ENCODE data around the gene ANO1. TPM values are rescaled to one million over a fixed set of nuclear protein-coding genes. Genes with fewer than 3 reads are reported as not detected.

ANO1 gene
- total RNA-seq, 1 experiment from 2014 or later: 17.8 TPM

DNA sequence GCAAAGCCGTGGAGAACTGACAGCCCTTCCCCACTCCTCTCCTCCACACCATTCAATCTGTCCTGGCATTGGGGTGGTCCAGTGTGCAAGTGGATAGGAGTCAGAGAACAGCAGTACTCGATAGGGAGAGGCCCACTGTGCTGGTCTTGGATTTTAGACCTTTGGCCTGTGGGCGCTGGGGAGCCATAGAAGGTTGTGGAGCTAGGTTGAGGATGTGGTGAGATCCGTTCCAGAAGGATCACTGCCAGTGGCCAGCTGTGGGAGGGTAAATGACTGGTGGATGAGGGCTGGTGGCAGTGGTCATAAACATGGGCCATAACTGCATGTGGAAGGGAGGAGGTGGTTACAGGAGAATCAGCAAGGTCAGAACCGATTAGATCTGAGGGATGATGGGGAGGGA is 28.6 kb downstream of the ANO1 start:
- CTCF ChIA-PET: no interaction called here
- Mint-ChIP-seq H3K4me3 (ENCODE audit: low read depth, unreplicated experiment) (no peak overlapping the region), H3K36me3 (ENCODE audit: insufficient read depth, unreplicated experiment) (no peaks in the 10 kb centered on the region), H3K27ac (ENCODE audit: unreplicated experiment) (no peak overlapping the region), H3K4me1 (ENCODE audit: low read depth, unreplicated experiment) (no peaks in the 10 kb centered on the region), H3K9me3 (ENCODE audit: low read depth, unreplicated experiment) (no peaks in the 10 kb centered on the region), H3K27me3 (ENCODE audit: unreplicated experiment) (no peaks in the 10 kb centered on the region)
- DNase-seq: no peak
- no TSS peak for BruUV-seq (replicated peaks)
- TF ChIP-seq, protein P1, sequence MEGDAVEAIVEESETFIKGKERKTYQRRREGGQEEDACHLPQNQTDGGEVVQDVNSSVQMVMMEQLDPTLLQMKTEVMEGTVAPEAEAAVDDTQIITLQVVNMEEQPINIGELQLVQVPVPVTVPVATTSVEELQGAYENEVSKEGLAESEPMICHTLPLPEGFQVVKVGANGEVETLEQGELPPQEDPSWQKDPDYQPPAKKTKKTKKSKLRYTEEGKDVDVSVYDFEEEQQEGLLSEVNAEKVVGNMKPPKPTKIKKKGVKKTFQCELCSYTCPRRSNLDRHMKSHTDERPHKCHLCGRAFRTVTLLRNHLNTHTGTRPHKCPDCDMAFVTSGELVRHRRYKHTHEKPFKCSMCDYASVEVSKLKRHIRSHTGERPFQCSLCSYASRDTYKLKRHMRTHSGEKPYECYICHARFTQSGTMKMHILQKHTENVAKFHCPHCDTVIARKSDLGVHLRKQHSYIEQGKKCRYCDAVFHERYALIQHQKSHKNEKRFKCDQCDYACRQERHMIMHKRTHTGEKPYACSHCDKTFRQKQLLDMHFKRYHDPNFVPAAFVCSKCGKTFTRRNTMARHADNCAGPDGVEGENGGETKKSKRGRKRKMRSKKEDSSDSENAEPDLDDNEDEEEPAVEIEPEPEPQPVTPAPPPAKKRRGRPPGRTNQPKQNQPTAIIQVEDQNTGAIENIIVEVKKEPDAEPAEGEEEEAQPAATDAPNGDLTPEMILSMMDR (IDR thresholded peaks at IDR 0.05; ENCODE audit: unreplicated experiment): no peak
- intact Hi-C loops (cut with micrococcal nuclease; ENCODE audit: unreplicated experiment): no loop called here

DNA sequence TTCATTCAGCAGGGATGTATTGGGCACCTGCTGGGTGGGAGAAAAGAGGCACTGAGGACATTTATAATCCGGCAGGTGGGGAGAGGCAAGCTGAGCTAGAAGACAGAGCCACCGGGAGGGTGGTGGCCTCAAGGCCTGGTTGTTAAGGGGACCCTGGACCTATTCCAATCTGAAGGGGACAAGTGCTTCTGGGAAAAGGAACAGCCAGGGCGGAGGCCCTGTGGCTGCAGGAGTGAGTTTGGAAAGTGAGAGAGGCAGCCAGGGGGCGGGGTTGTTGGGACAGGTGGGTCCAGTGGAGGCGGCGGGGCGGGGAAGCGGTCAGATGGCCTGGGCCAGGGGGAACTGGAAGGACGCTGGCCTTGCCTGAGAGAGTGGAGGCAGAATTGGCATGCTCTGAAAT is 29.1 kb downstream of the ANO1 start:
- no peaks in the 10 kb centered on the region for H3K27me3 Mint-ChIP-seq (ENCODE audit: unreplicated experiment)
- intact Hi-C loops (cut with micrococcal nuclease; ENCODE audit: unreplicated experiment): no loop called here
- H3K4me3 Mint-ChIP-seq (ENCODE audit: low read depth, unreplicated experiment): no peak overlapping the region
- BruUV-seq (replicated peaks): no TSS peak
- H3K4me1 Mint-ChIP-seq (ENCODE audit: low read depth, unreplicated experiment): no peaks in the 10 kb centered on the region
- TF ChIP-seq, protein P1 (IDR thresholded peaks at IDR 0.05; ENCODE audit: unreplicated experiment): no peak
- no peaks in the 10 kb centered on the region for H3K36me3 Mint-ChIP-seq (ENCODE audit: insufficient read depth, unreplicated experiment)
- no peak overlapping the region for H3K27ac Mint-ChIP-seq (ENCODE audit: unreplicated experiment)
- DNase-seq: no peak
- CTCF ChIA-PET: no interaction called here
- H3K9me3 Mint-ChIP-seq (ENCODE audit: low read depth, unreplicated experiment): no peaks in the 10 kb centered on the region

DNA sequence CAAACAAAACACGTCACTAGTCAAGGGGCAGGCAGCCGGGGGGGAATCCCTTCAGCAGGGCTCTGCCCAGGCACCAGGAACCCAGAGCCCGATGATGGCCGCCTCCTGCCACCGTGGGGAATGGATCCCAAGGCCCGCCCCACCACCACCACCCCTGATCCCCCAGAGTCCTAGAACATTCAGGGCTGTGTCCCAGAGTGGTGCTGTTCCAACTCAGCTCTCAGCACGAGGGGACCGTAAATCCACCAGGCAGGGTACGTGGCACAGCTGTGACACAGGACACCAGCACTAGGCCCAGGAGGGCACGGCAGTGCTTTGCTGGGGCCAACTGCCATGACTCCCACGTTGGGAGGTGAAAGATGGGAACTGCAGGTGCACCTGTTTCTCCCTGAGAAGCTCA is 29.6 kb downstream of the ANO1 start:
- Mint-ChIP-seq H3K4me1 (ENCODE audit: low read depth, unreplicated experiment) (no peaks in the 10 kb centered on the region), H3K9me3 (ENCODE audit: low read depth, unreplicated experiment) (no peaks in the 10 kb centered on the region), H3K4me3 (ENCODE audit: low read depth, unreplicated experiment) (no peak overlapping the region), H3K27me3 (ENCODE audit: unreplicated experiment) (no peaks in the 10 kb centered on the region), H3K36me3 (ENCODE audit: insufficient read depth, unreplicated experiment) (no peaks in the 10 kb centered on the region), H3K27ac (ENCODE audit: unreplicated experiment) (no peak overlapping the region)
- CTCF ChIA-PET: interaction anchor here (0.8 kb wide), 1 partner anchor 8 kb away, joined by 3 read pairs; no protein-coding TSS in a partner anchor
- BruUV-seq (replicated peaks): no TSS peak
- TF ChIP-seq, protein P1 (IDR thresholded peaks at IDR 0.05; ENCODE audit: unreplicated experiment): no peak
- no peak for DNase-seq
- intact Hi-C loops (cut with micrococcal nuclease; ENCODE audit: unreplicated experiment): no loop called here

DNA sequence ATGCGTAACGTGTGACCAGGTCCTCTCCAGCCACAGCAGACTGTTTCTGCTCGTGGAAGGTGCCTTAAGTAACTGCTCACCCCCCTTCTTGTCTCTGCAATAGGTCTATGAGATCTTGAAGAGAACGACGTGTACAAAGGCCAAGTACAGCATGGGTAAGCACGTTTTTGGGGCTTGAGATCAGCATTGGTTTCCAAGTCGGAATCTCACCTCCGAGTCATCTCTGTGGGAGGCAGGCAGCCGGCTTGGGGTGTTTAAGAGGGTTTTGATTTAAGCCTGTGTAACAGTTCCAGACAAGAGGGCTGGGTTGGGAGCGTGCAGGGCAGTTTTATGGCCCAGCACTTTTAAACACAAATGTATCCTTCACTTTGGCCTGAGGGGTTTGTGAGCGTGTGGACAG is 30.1 kb downstream of the ANO1 start:
- Mint-ChIP-seq H3K27me3 (ENCODE audit: unreplicated experiment) (no peaks in the 10 kb centered on the region), H3K4me3 (ENCODE audit: low read depth, unreplicated experiment) (no peak overlapping the region), H3K27ac (ENCODE audit: unreplicated experiment) (no peak overlapping the region), H3K4me1 (ENCODE audit: low read depth, unreplicated experiment) (no peaks in the 10 kb centered on the region), H3K9me3 (ENCODE audit: low read depth, unreplicated experiment) (no peaks in the 10 kb centered on the region), H3K36me3 (ENCODE audit: insufficient read depth, unreplicated experiment) (no peaks in the 10 kb centered on the region)
- no TSS peak for BruUV-seq (replicated peaks)
- CTCF ChIA-PET: interaction anchor here (0.8 kb wide), 1 partner anchor 8 kb away, joined by 3 read pairs; no protein-coding TSS in a partner anchor
- DNase-seq: no peak
- TF ChIP-seq, protein P1 (IDR thresholded peaks at IDR 0.05; ENCODE audit: unreplicated experiment): no peak
- intact Hi-C loops (cut with micrococcal nuclease; ENCODE audit: unreplicated experiment): no loop called here
